ENCODE data around the gene GPX7.

DNA sequence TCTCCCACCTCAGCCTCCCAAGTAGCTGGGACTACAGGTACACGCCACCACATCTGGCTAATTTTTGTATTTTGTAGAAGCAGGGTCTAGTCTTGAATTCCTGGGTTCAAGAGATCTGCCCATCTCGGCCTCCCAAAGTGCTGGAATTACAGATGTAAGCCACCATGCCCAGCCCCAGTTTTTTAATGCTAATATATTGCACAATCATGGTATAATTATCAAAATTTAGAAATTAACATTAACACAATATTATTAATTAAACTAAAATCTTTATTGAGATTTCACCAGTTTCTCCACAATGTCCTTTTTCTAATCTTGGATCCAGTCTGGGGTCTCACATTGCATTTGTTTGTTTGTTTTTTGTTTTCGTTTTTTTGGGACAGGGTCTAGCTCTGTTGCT is 21.9 kb upstream of the GPX7 start:
- TF ChIP-seq, protein P1, sequence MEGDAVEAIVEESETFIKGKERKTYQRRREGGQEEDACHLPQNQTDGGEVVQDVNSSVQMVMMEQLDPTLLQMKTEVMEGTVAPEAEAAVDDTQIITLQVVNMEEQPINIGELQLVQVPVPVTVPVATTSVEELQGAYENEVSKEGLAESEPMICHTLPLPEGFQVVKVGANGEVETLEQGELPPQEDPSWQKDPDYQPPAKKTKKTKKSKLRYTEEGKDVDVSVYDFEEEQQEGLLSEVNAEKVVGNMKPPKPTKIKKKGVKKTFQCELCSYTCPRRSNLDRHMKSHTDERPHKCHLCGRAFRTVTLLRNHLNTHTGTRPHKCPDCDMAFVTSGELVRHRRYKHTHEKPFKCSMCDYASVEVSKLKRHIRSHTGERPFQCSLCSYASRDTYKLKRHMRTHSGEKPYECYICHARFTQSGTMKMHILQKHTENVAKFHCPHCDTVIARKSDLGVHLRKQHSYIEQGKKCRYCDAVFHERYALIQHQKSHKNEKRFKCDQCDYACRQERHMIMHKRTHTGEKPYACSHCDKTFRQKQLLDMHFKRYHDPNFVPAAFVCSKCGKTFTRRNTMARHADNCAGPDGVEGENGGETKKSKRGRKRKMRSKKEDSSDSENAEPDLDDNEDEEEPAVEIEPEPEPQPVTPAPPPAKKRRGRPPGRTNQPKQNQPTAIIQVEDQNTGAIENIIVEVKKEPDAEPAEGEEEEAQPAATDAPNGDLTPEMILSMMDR (IDR thresholded peaks at IDR 0.05), result no peak
- TF ChIP-seq POLR2A (IDR thresholded peaks at IDR 0.05), result no peak
